Uterine smooth muscle cell (primary cell): ENCODE measurements around the gene NUTM2B. TPM values are rescaled to one million over a fixed set of nuclear protein-coding genes. Genes with fewer than 3 reads are reported as not detected.

Experiments used
- total RNA-seq: library from RNA; depleted of rRNA; stranded (reverse); fragments of >200 nt; gene quantifications from 2 replicates; pipeline ENCODE4 v1.2.3, GENCODE V29; 2014

Gene NUTM2B, protein sequence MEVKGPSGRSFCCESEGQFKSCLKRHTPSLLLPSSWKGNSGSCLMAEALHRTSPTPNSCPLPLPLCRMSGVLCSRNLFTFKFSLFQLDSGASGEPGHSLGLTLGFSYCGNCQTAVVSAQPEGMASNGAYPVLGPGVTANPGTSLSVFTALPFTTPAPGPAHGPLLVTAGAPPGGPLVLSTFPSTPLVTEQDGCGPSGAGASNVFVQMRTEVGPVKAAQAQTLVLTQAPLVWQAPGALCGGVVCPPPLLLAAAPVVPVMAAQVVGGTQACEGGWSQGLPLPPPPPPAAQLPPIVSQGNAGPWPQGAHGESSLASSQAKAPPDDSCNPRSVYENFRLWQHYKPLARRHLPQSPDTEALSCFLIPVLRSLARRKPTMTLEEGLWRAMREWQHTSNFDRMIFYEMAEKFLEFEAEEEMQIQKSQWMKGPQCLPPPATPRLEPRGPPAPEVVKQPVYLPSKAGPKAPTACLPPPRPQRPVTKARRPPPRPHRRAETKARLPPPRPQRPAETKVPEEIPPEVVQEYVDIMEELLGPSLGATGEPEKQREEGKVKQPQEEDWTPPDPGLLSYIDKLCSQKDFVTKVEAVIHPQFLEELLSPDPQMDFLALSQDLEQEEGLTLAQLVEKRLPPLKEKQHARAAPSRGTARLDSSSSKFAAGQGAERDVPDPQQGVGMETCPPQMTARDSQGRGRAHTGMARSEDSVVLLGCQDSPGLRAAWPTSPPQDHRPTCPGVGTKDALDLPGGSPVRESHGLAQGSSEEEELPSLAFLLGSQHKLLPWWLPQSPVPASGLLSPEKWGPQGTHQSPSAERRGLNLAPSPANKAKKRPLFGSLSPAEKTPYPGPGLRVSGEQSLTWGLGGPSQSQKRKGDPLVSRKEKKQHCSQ
- 0.22 and 0.37 TPM in 2 replicates for total RNA-seq

DNA sequence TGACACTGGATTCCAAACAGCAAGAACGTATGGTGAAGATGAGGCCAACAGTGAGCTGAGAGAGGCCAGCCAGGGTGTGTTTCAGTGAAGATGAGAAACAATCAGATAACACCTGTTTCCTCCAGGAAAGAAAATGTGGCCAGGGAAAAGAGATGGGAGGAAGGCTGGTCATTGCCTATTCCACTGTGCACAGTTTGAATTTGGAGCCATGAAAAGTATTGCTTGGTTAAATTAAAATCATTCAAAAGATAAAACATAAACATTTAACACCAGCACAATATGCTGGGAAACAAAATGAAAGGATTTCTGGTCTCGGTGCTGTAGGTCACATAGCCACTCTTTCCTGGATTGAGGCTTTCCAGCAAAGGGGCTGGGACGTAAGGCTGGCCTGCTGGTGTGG, at the start of gene NUTM2B:
Gene NUTM2B (plus strand): TSS at position 301 of the 400 bp plus-strand sequence. CDS start 383 bp downstream, outside the sequence.

Other genes with a start within 250 kb of the NUTM2B start
- 0.75 and 1.3 TPM in 2 replicates for gene EIF5AL1, start 190.7 kb upstream of the NUTM2B start, total RNA-seq
- not detected in 2 replicates for gene SFTPA2, start 142.8 kb upstream of the NUTM2B start, total RNA-seq
- gene SFTPA1, start 92.3 kb upstream of the NUTM2B start, total RNA-seq: under 0.01 TPM in 1 of 2 replicates, not detected in the other
- gene NUTM2E, start 123.5 kb downstream of the NUTM2B start, total RNA-seq: not detected in 2 replicates
- gene SFTPD, start 245.9 kb downstream of the NUTM2B start, total RNA-seq: not detected in 2 replicates